Body of pancreas (tissue), 4 donors: ENCODE data around the gene PSAPL1.

Source experiments
- CTCF ChIP-seq, 7 experiments: fragments of 450-650 bp in 4 of 7; fragments of 200-600 bp in 3 of 7; sonication (generic) in 3 of 7; IDR thresholded peaks; one replicate each; pipeline ENCODE4 v1.5.1; 2016 to 2019; ENCODE audit warnings: antibody characterized with exemption in 7 of 7
- POLR2A ChIP-seq, 3 donors: fragments of 450-650 bp; IDR thresholded peaks; one replicate each; pipeline ENCODE4 v1.6.1; 2016; ENCODE audit warnings: antibody characterized with exemption in 3 of 3, mild to moderate bottlenecking in 2 of 3

DNA sequence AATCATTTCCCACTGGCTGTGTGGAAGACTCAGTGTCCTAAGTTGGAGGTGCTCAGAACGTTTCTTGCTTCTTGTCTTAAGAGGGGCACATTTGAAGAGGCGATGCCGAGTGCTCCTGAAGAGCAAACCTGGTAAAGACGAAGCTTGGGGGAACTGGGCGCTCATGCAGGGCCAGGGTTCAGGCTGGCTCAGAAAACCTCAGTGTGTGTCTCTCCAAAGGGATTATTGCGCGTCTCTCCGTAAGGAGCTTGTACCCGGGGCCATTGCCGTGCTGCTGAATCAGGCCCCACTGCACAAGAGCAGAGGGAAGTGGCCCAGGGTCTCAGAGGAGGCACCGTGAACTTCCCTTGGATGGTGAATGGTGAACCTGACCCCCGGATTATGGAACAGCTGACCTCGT is 44.4 kb downstream of the PSAPL1 start:
- TF ChIP-seq CTCF (IDR thresholded peaks at IDR 0.05) (no peak), POLR2A (IDR thresholded peaks at IDR 0.05) (no peak)
